ENCODE measurements around the gene SMYD3. TPM values are rescaled to one million over a fixed set of nuclear protein-coding genes. Genes with fewer than 3 reads are reported as not detected.

The SMYD3 gene
- total RNA-seq, 2 donors from 2014 or later: 13.5 to 20.8 TPM

DNA sequence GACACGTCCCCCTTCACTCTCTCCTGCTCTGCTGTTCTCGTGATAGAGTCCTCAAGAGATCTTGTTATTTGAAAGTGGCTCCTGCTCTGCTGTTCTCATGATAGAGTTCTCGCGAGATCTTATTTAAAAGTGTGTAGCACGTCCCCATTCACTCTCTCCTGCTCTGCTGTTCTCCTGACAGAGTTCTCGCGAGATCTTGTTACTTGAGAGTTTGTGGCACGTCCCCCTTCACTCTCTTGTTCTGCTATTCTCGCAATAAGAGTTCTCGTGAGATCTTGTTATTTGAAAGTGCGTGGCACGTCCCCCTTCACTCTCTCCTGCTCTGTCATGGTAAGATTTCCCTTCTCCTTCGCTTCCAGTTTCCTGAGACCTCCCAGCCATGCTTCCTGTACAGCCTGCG lies 47.9 kb downstream of the SMYD3 start:
- H3K4me3 ChIP-seq: no peak overlapping the region
- intact Hi-C loops (cut with DNase I): no loop called here
- ATAC-seq (no peak), DNase-seq (no peak)
- no peaks in the 10 kb centered on the region for H3K4me1 ChIP-seq
- no peaks in the 10 kb centered on the region for H3K9me3 ChIP-seq
- 84 to 89% methylated on average over 14 of the region's 14 CpGs for WGBS, 2 donors
- H3K36me3 ChIP-seq (replicated peaks in 1 of 2; ENCODE audit: insufficient read depth in 1 of 2, low read depth in 2 of 2): no peaks in the 10 kb centered on the region
- no peaks in the 10 kb centered on the region for H3K27me3 ChIP-seq
- H3K27ac ChIP-seq: no peak overlapping the region
- no peak for TF ChIP-seq POLR2A (IDR thresholded peaks at IDR 0.05)
- TF ChIP-seq, protein P1, sequence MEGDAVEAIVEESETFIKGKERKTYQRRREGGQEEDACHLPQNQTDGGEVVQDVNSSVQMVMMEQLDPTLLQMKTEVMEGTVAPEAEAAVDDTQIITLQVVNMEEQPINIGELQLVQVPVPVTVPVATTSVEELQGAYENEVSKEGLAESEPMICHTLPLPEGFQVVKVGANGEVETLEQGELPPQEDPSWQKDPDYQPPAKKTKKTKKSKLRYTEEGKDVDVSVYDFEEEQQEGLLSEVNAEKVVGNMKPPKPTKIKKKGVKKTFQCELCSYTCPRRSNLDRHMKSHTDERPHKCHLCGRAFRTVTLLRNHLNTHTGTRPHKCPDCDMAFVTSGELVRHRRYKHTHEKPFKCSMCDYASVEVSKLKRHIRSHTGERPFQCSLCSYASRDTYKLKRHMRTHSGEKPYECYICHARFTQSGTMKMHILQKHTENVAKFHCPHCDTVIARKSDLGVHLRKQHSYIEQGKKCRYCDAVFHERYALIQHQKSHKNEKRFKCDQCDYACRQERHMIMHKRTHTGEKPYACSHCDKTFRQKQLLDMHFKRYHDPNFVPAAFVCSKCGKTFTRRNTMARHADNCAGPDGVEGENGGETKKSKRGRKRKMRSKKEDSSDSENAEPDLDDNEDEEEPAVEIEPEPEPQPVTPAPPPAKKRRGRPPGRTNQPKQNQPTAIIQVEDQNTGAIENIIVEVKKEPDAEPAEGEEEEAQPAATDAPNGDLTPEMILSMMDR (IDR thresholded peaks at IDR 0.05): no peak

- ATAC-seq (no peak), DNase-seq (no peak)
- no peaks in the 10 kb centered on the region for H3K36me3 ChIP-seq (replicated peaks in 1 of 2; ENCODE audit: insufficient read depth in 1 of 2, low read depth in 2 of 2)
- no peaks in the 10 kb centered on the region for H3K9me3 ChIP-seq
- no peaks in the 10 kb centered on the region for H3K4me1 ChIP-seq
- intact Hi-C loops (cut with DNase I): no loop called here
- TF ChIP-seq, protein P1 (IDR thresholded peaks at IDR 0.05): no peak
- no peak for TF ChIP-seq POLR2A (IDR thresholded peaks at IDR 0.05)
- WGBS, 2 donors: 77 to 78% methylated on average over 1 of the region's 1 CpG
- no peaks in the 10 kb centered on the region for H3K27me3 ChIP-seq
- H3K4me3 ChIP-seq: no peak overlapping the region
- H3K27ac ChIP-seq: no peak overlapping the region
These were observed 51.6 kb downstream of the SMYD3 start for GRCh38 chr1:246455476-246455875.

GRCh38 chr1:246454655-246455054 lies 52.4 kb downstream of the SMYD3 start:
- Histone ChIP-seq H3K27ac (no peak overlapping the region), H3K36me3 (replicated peaks in 1 of 2; ENCODE audit: insufficient read depth in 1 of 2, low read depth in 2 of 2) (no peaks in the 10 kb centered on the region), H3K27me3 (no peaks in the 10 kb centered on the region), H3K4me3 (no peak overlapping the region), H3K4me1 (no peaks in the 10 kb centered on the region), H3K9me3 (no peaks in the 10 kb centered on the region)
- no peak for TF ChIP-seq POLR2A (IDR thresholded peaks at IDR 0.05)
- TF ChIP-seq, protein P1 (IDR thresholded peaks at IDR 0.05): no peak
- intact Hi-C loops (cut with DNase I): no loop called here
- DNase-seq (no peak), ATAC-seq (no peak)

DNA sequence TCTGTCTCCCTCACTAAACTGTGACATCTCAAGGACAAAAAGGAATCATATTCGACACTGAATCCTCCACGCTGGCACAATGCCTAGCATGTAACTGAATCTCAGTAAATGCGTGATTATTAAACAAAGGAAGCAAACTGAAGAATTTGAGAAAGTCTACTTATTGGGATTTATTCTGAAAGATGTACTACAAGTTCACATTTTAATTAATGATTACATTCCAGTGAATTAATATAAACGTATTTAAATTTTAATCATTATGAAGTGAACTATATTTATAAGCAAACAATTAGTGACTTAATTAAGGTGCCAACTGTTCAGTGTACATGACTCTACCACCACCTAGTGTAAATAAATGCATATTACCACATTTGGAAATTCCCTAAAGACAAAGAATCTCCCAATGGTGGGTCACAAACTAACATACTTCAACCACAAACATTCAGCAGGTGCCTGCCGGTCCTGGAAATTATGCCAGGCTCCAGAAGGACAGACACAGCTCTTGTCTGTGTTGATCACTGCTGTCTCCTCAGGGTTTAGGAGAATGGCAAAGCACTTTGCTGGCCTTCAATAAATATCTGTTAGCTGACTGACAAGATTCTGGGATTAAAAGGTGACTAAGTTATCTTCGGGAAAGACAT lies 56.3 kb downstream of the SMYD3 start:
- Histone ChIP-seq H3K4me1 (no peaks in the 10 kb centered on the region), H3K9me3 (no peaks in the 10 kb centered on the region), H3K36me3 (replicated peaks in 1 of 2; ENCODE audit: insufficient read depth in 1 of 2, low read depth in 2 of 2) (no peaks in the 10 kb centered on the region), H3K27ac (no peak overlapping the region), H3K27me3 (no peaks in the 10 kb centered on the region), H3K4me3 (no peak overlapping the region)
- WGBS, 2 donors: 17 to 25% methylated on average over 6 of the region's 6 CpGs
- ATAC-seq: no peak
- DNase-seq: no peak
- TF ChIP-seq, protein P1 (IDR thresholded peaks at IDR 0.05): peak; percentile 28 to 81 (median 69)
- no peak for TF ChIP-seq POLR2A (IDR thresholded peaks at IDR 0.05)
- intact Hi-C loops (cut with DNase I): no loop called here

DNA sequence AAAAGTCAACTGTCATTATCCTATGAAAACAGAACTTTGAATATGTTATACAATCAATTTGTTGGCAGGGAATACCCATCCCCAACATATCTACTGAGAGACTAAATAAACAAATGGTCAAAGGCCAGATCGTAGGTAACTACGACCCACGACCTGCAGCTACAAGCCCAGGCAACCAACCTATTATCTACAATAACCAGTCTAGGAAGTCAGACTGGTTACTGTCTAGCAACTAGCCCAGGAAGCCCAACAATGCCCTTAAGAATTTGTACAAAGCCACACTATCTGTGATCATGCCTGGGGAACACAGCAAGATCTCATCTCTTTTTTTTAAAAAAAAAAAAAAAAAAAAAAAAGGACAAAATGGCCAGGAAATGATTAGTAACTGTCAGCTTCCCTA lies 58.7 kb downstream of the SMYD3 start:
- no peak for ATAC-seq
- Histone ChIP-seq H3K4me3 (no peak overlapping the region), H3K27ac (no peak overlapping the region), H3K27me3 (no peaks in the 10 kb centered on the region), H3K9me3 (no peaks in the 10 kb centered on the region), H3K36me3 (replicated peaks in 1 of 2; ENCODE audit: insufficient read depth in 1 of 2, low read depth in 2 of 2) (no peaks in the 10 kb centered on the region), H3K4me1 (peaks cover 3% of the 10 kb centered on the region)
- TF ChIP-seq, protein P1 (IDR thresholded peaks at IDR 0.05): no peak
- no peak for TF ChIP-seq POLR2A (IDR thresholded peaks at IDR 0.05)
- WGBS, 2 donors: 79 to 80% methylated on average over 3 of the region's 3 CpGs
- intact Hi-C loops (cut with DNase I): no loop called here
- no peak for DNase-seq
